GM19467 (cell line): ENCODE results near the gene KHDC4.

ENCODE experiments used
- ATAC-seq: cut with Tn5 transposase; IDR thresholded peaks from one replicate; pipeline ENCODE4 v1.9.1; 2021; ENCODE audit warnings: mild to moderate bottlenecking, moderate library complexity; ENCODE audit not compliant: unreplicated experiment

KHDC4 gene

DNA sequence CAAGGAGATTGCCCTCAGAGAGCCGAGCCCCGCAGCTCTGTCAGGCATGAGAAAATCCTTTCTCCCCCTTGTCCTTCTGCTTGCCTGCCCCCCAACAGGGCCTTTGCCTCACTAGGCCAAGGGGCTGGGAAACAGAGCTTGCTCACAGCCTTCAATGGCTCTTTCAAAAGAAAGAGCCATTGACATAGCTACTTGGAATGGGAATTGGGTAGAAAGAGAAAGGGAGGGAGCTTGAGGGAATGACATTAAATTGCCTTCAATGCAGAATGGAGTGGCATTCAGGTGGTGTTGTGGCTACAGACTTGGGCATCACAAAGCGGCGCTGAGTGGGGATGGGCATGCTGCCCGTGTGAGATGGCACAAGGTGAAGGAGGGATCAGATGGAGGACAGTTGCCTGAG is 61.7 kb downstream of the KHDC4 start:
- no peak for ATAC-seq

DNA sequence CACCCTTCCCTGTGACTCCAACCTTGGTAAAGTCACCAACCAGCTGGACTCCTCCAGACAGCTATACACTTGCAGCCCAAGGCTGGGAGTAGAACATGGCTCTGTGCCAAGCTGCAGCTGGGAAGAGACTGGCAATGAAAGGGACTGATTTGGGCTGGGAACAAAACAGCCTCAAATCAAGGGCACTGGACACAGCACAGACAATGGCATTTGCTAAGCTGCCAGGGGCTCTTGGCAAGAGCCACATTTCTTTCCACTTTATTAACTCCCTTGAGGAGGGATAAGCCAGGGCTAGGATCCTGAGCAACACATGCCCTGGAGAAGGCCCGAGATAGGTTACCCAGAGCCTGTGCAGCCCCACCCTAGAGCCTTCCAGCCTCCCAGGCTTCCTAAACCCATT is 62.8 kb downstream of the KHDC4 start:
- no peak for ATAC-seq

DNA sequence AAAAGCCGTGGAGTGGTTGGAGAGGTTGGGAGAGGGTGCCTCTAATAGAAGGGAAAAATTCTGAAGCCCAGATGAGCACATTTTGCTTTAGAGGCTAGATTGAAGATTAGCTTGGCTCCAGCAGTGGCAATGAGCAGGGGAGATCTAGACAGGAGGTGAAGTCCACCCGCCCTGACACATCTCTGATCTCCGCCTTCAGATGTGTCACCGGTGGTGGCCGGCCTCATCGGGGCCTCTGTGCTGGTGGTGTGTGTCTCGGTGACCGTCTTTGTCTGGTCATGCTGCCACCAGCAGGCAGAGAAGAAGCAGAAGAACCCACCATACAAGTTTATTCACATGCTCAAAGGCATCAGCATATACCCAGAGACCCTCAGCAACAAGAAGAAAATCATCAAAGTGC is 66.4 kb downstream of the KHDC4 start:
- no peak for ATAC-seq

- no peak for ATAC-seq
Observed at GRCh38 chr1:155864393-155864792, 69.8 kb downstream of the KHDC4 start.
